HG02571 (cell line): Measurements from ENCODE around the gene DCTN1.

Experiments used
- ATAC-seq: cut with Tn5 transposase; IDR thresholded peaks from one replicate; pipeline ENCODE4 v1.9.1; 2021; ENCODE audit warnings: mild to moderate bottlenecking, moderate library complexity; ENCODE audit not compliant: unreplicated experiment

The DCTN1 gene

DNA sequence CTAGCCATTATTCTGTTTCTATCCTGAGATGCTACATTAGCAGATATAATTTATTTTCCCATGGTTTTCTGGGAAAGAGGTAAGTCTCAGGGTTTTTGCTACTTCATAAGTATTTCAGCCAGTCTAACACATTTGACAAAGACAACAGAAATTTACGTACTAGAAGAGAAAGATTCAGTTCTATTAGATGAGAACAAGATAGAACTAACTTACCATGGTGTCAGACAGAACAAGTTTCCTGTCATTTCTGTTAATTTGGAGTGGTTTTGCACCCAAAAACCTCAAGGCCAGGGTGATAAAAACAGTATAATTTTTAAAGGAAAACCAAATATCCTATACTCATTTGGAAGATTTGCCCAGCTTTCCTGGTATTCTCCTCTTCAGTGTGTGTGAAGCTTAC lies 52.5 kb downstream of the DCTN1 start:
- no peak for ATAC-seq

DNA sequence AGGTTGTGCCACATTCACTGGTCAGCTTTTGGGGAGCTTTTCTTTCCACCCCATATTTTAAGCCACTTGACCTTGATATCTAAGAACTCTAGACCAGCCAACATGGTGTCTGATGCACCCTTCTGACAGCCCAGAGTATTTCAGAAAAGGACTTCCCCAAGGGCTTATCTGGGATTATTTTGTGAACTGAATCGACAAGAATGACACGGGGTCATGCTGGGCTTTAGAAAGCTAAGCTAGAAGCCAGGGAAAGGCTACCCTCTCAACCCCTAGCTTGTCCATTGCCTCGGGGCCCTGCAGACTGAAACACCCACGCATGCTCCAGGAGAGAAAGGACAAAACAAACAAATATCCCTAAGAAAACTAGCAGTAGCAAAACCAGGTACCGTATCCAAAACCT lies 52.9 kb downstream of the DCTN1 start:
- ATAC-seq = no peak

DNA sequence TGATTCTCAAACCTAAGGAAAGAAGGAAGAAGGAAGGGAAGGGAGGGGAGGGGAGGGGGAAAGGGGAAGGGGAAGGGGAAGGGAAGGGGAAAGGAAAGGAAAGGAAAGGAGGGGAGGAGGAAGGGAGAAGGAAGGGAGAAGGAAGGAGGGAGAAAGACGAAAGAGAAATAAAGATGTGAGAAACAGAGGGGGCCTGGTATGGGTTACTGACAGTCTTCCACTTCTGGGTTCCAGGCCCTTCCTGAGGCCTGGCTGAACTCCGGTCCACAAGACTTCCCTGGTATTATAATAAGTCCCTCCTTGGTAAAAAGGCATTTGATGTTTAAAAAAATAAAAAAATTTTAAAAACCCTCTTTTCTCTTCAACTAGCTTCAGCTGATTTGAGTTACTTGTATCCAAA lies 54.3 kb downstream of the DCTN1 start:
- no peak for ATAC-seq

DNA sequence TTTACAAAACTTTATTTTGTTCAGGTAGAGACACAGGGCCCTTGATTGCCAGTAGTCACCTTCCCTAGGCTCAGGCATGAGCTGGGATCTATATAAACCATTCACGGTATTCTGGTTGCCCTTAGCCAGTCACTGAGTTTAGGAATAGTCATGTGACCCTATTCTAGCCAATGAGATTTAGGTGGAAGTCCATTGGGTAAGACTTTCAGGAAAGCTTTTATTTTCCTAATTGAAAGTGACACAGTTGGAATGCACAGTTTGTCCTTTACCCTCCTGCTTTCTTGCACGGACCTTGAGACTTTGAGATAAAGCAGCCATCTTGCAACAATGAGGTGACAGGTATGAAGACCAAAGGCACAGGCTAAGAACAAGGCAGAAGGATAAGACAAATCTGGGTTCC lies 58.4 kb downstream of the DCTN1 start:
- no peak for ATAC-seq

DNA sequence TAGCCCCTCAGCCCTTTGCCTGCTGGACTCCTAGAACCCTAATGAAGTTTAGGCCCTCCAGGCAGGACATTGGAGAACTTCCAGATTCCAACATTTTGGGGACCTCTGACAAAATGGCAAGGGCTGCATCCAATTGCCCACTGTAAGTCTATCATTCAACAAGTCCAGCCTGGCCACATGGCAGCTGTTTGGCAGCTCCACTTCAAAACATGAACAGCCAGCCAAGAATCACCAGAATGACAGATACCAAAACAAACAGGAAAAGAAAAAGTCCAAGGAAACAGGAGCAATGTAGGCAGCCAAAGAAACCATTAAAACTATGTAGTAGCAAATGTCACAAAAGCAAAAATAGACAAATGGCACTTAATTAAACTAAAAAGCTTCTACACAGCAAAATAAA lies 62.4 kb downstream of the DCTN1 start:
- no peak for ATAC-seq

DNA sequence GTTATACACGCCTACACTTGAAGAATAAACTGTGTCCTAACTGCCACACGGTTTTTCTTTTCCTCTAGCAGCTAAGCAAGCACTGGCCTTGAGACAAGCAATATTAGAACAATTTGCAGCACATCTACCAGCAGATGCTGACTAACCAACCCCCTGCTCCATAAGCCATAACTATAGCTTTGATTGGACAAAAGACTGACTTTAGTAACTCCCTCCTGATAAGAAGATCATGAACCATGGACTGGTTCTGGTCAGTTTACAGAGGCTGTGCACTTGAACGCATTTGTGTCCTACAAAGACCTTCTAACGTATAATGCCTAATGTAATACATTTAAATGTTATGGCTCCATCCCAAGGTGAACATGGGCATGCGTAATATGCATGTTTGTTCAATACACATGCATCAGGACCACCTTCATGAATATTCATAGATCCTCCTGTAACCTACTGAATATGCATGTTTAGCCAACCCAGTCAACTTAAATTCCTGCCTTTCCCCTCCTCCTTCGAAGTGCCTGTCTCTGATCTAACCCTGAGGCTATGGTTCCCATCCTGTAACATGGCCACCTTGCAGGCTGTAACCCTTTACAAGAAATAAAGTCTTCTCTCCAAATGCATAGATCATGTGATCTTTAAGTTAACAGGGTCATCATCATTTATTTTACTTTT lies 63.4 kb downstream of the DCTN1 start:
- no peak for ATAC-seq

DNA sequence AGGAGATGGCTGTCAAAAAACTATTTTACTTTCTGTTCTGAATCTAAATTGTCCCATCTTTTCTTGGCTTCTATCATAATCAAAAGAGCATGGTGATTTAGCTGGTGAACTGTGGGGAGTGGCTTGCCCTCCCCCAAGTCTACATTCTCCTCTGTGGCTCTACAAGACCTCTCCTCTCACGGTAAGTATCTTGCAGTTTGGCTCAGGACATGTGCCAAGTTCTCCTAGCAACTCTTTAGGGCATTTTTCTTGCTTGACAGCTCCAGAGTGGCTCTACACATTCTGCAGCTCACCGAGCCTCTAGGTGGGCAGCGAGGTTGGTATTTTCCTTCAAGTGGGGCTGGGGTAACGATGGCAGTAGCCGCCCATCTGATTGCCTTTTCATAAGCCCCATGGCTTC lies 66.0 kb downstream of the DCTN1 start:
- no peak for ATAC-seq

DNA sequence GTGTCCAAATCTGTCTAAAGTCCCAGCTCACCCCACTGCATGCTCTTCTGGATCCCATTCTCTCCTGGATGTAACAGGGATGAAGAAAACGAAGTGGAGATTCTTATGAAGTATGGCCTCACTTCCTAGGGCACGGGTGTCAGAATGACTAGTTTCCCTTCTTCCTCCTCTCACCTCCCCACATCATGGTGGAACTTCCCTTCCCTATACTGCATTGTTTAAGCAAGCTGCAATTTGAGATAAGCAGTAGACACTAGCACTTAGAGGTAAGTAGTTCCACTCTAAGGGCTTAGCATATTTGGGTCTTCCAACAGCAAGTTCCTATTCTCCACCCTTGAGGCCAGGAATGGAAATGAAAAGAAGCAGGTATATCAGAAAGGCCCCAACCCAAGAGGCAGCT lies 66.6 kb downstream of the DCTN1 start:
- ATAC-seq = no peak

DNA sequence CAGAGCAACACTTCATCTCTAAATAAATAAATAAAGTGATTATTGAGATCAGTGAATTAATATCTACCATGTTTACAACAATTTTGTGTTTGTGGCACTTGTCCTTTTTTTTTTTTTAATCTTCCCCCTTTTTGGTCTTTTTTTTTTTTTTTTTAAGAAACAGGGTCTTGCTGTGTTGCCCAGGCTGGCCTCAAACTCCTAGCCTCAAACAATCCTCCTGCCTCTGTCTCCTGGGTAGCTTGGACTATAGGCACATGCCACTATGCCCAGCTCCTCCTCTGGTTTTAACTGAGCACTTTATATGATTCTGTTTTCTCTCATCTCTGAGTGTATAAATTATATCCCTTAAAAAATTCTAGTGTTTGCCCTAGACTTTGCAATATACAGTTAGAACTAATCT lies 67.2 kb downstream of the DCTN1 start:
- no peak for ATAC-seq
